Measurements from ENCODE around the gene TBC1D10A. TPM values are rescaled to one million over a fixed set of nuclear protein-coding genes. Genes with fewer than 3 reads are reported as not detected.

TBC1D10A gene
- polyA plus RNA-seq, 1 of the 3 experiments (the other 2 are of a cell fraction), result 15.3 TPM

DNA sequence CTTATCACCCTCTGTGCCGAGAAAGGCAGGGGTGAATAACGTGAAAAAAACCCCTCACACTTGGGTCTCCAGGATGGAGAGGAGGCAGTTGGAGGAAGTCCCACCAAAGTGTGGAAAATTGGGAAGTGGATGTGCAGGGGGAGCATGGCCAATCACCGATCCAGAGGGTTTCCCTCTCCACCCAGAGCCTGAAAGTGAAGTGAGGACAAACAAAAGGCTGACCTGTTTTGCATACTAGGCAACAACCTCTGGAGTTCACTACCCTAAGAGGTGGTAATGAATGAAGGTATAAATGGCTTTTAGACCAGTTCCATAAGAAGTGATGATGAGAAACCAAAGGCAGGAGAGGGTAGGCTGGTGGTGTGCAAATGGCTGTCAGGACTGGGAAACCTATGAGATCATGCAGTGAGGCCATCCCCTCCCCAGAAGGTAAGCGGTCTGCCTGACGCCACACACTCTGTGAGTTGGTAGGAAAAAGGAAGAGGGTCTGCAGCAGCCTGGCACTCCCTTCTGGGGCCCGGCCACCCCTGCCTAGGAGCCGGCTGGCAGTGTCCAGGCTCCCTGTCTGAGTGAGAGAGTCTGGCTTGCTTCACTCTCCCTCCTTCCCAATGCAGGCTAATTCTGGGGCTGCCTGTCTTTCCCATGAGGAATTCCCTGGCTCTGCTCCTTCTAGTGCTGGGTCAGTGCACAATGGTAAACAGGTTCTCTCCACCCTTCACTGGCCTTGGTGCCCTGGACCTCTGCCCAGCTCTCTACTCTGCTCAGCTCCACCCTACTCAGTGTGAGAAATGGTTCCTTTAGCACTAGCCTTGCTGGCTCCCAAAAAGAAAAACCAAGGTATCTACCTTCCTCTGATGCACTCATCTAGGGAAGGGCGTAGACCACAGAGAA, 15.6 kb downstream of the TBC1D10A start:
- Histone ChIP-seq H3K4me1 (ENCODE audit: control insufficient read depth in 1 of 2, insufficient read depth in 2 of 2, low read depth in 1 of 2, low read length in 1 of 2) (peaks cover 26 to 35% of the 10 kb centered on the region in 2 experiments; a peak in 3 of 4 replicates), H3K9me2 (no peaks in the 10 kb centered on the region), H3K9ac (peak overlapping the region; percentile 21; the same call in 1 of the 2 replicates), H3K27me3 (ENCODE audit: insufficient read depth) (no peaks in the 10 kb centered on the region), H3K79me2 (ENCODE audit: insufficient read depth) (peaks cover 79% of the 10 kb centered on the region), H3K27ac (ENCODE audit: low read depth in 2 of 2, low read length in 1 of 2) (peak overlapping the region in 1 of 2 experiments; percentile 66; a peak in 3 of 4 replicates), H3K36me3 (replicated peaks in 1 of 2; ENCODE audit: control insufficient read depth in 1 of 2, insufficient read depth in 2 of 2, low read length in 1 of 2) (no peaks in the 10 kb centered on the region), H3F3A (replicated peaks; ENCODE audit: insufficient read depth) (peaks cover 25% of the 10 kb centered on the region), H2AFZ (ENCODE audit: low read depth) (no peak overlapping the region), H4K20me1 (ENCODE audit: insufficient read depth) (peaks cover 66% of the 10 kb centered on the region), H3K9me3 (no peaks in the 10 kb centered on the region), H3K4me3 (ENCODE audit: low read depth in 2 of 2, low read length in 1 of 2) (no peak overlapping the region), H3K4me2 (peak overlapping the region; percentile 73)
- TF ChIP-seq, protein P1, sequence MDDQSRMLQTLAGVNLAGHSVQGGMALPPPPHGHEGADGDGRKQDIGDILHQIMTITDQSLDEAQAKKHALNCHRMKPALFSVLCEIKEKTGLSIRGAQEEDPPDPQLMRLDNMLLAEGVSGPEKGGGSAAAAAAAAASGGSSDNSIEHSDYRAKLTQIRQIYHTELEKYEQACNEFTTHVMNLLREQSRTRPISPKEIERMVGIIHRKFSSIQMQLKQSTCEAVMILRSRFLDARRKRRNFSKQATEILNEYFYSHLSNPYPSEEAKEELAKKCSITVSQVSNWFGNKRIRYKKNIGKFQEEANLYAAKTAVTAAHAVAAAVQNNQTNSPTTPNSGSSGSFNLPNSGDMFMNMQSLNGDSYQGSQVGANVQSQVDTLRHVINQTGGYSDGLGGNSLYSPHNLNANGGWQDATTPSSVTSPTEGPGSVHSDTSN (IDR thresholded peaks at IDR 0.05), result peak; percentile 30; the same call in 1 of the 2 replicates
- TF ChIP-seq MEF2A (IDR thresholded peaks at IDR 0.05; ENCODE audit: borderline replicate concordance, low read depth), result no peak
- no peak for TF ChIP-seq POLR2AphosphoS5 (IDR thresholded peaks at IDR 0.05; ENCODE audit: low read depth, low read length)
- no peak for TF ChIP-seq FOXM1 (IDR thresholded peaks at IDR 0.05; ENCODE audit: low read depth)
- TF ChIP-seq GATA2 (CRISPR knock-in tag; IDR thresholded peaks at IDR 0.05), result no peak
- no peak for TF ChIP-seq EP300 (IDR thresholded peaks at IDR 0.05; ENCODE audit: borderline replicate concordance in 1 of 2, low read depth in 1 of 2, low read length in 1 of 2)
- TF ChIP-seq SIN3A (IDR thresholded peaks at IDR 0.05; ENCODE audit: borderline replicate concordance, low read depth, low read length), result no peak
- TF ChIP-seq GABPA (IDR thresholded peaks at IDR 0.05; ENCODE audit: low read depth), result no peak
- no peak for TF ChIP-seq MXI1 (IDR thresholded peaks at IDR 0.05; ENCODE audit: low read depth, low read length)
- no peak for TF ChIP-seq RFX5 (IDR thresholded peaks at IDR 0.05; ENCODE audit: low read length)
- TF ChIP-seq RXRA (IDR thresholded peaks at IDR 0.05; ENCODE audit: borderline replicate concordance, low read depth), result no peak
- peak; percentile 60; the same call in 1 of the 2 replicates for TF ChIP-seq TCF12 (IDR thresholded peaks at IDR 0.05)
- TF ChIP-seq RCOR1 (IDR thresholded peaks at IDR 0.05; ENCODE audit: low read length), result no peak
- no peak for TF ChIP-seq JUND (IDR thresholded peaks at IDR 0.05)
- no peak for TF ChIP-seq NRF1 (IDR thresholded peaks at IDR 0.05; ENCODE audit: low read depth, low read length)
- TF ChIP-seq TEAD4 (IDR thresholded peaks at IDR 0.05; ENCODE audit: borderline replicate concordance, insufficient read depth), result no peak
- TF ChIP-seq TAF1 (IDR thresholded peaks at IDR 0.05; ENCODE audit: borderline replicate concordance, low read depth, low read length), result no peak
- TF ChIP-seq NFIC (IDR thresholded peaks at IDR 0.05; ENCODE audit: borderline replicate concordance), result peak; percentile 61
- DNase-seq, result no peak
- ChIA-PET CTCF (interaction anchor here (1.5 to 6.5 kb wide), 2 partner anchors 22 to 23 kb away, joined by 4 to 31 read pairs; partner anchors contain the start of gene CASTOR1), POLR2A (no interaction called here)
- WGBS (ENCODE audit: low lambda C conversion rate), result 91% methylated on average over 6 of the region's 8 CpGs
